Esophagus muscularis mucosa (tissue), 4 donors: ENCODE results near the gene LSMEM2. TPM values are rescaled to one million over a fixed set of nuclear protein-coding genes. Genes with fewer than 3 reads are reported as not detected.
"Not testable (repeated sequence)": the region's sequence is repeated elsewhere in the genome, so short reads cannot be mapped to it uniquely, and the experiment has no call there.

ENCODE experiments used
- DNase-seq: peaks from one replicate; pipeline ENCODE4 v3.0.0-alpha.2; 2017; ENCODE audit errors: extremely low spot score
- H3K27ac ChIP-seq, 4 donors: fragments of 200-600 bp; sonication (generic); replicated peaks in 1 of 4; 1 replicate in 3 of 4; 2 replicates in 1 of 4; pipeline ENCODE4 v1.5.1; 2016 to 2019; ENCODE audit warnings: mild to moderate bottlenecking in 1 of 4
- H3K27me3 ChIP-seq, 4 donors: fragments of 200-600 bp; sonication (generic); one replicate each; pipeline versions ENCODE4 v1.5.1 to v1.6.0; 2016 to 2019
- H3K36me3 ChIP-seq, 4 donors: fragments of 200-600 bp; sonication (generic); one replicate each; pipeline ENCODE4 v1.5.1; 2016 to 2019
- H3K4me1 ChIP-seq, 4 donors: fragments of 200-600 bp; sonication (generic); one replicate each; pipeline ENCODE4 v1.5.1; 2016 to 2019
- H3K4me3 ChIP-seq, 4 donors: fragments of 200-600 bp; sonication (generic); 1 replicate in 2 of 4; 2 replicates in 2 of 4; pipeline ENCODE4 v1.5.1; 2016 to 2019; ENCODE audit warnings: mild to moderate bottlenecking in 4 of 4, moderate library complexity in 1 of 4
- H3K9me3 ChIP-seq, 4 donors: fragments of 200-600 bp; sonication (generic); 1 replicate in 3 of 4; 2 replicates in 1 of 4; pipeline ENCODE4 v1.5.1; 2016 to 2019
- EP300 ChIP-seq: sonication (generic); formaldehyde crosslinking; IDR thresholded peaks from one replicate; pipeline ENCODE4 v1.6.1; 2017; ENCODE audit warnings: antibody characterized with exemption
- POLR2A ChIP-seq: fragments of 450-650 bp; IDR thresholded peaks from one replicate; pipeline ENCODE4 v1.6.1; 2017; ENCODE audit warnings: antibody characterized with exemption, moderate library complexity, mild to moderate bottlenecking, low read depth
- POLR2AphosphoS5 ChIP-seq, 2 donors: sonication (generic); formaldehyde crosslinking; IDR thresholded peaks; one replicate each; pipeline ENCODE4 v1.6.1; 2017; ENCODE audit warnings: antibody characterized with exemption in 2 of 2
- WGBS: methylation state at CpG from one replicate; pipeline ENCODE4 v1.1.5; 2018; 5-methylcytosine and 5-hydroxymethylcytosine counted together
- intact Hi-C: fragments of 100-400 bp; cut with DNase I; formaldehyde crosslinking; loops from one replicate; pipeline ENCODE4 v1.15.1; 2023
- total RNA-seq, 4 donors: library from RNA; depleted of rRNA; stranded (reverse); fragments of >200 nt; gene quantifications; one replicate each; pipeline versions ENCODE4 v1.1.0 to v1.2.1, GENCODE V29; 2016
- TF ChIP-seq, protein P1 (sequence below), 3 experiments: fragments of 200-600 bp in 2 of 3; fragments of 450-650 bp in 1 of 3; sonication (generic) in 2 of 3; IDR thresholded peaks; one replicate each; pipeline ENCODE4 v1.5.1; 2017 to 2019; ENCODE audit warnings: antibody characterized with exemption in 3 of 3, mild to moderate bottlenecking in 2 of 3, moderate library complexity in 1 of 3

The LSMEM2 gene
- total RNA-seq, 4 donors from 2014 or later = not detected

GRCh38 chr3:50241163-50241562 is 37.7 kb upstream of the LSMEM2 start:
- Histone ChIP-seq H3K27ac (peak overlapping the region; percentile 88 to 92 (median 90)), H3K4me1 (peaks cover 87 to 96% (median 94%) of the 10 kb centered on the region in 4 donors)

DNA sequence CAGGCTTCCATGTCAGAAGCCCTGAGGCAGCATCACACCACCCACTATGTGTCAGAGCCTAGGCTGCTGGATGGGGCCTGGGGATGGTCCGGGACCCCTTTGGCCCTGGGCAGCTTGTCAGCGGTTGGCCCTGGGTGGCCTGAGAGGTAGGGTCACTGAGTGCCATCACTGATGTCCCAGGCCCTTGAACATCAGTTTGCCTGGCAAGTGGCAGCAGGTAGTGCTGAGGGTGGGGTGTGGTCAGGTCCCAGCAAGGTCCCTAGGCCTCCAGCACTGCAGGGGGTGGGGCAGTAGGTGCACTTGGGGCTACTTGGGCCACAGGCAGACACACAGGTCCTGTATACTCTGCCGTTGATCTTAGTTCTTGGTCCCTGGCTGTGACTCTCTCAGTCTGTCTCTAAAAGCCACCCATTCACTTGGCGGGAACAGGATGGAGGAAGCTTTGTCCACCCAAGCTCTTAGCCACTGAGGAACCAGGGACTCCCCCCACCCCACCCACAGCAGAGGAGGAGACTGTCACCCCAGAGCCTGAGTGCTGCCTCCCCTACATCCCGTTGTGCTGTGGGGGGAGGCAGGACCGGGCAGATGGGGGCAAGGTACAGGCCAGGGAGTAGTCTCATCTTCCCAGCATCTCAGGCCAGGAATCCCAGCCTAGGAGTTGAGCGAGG is 37.0 kb upstream of the LSMEM2 start:
- intact Hi-C loops = no loop called here
- Histone ChIP-seq H3K4me3 (no peak overlapping the region), H3K27me3 (no peaks in the 10 kb centered on the region), H3K4me1 (peaks cover 93 to 100% (median 99%) of the 10 kb centered on the region in 4 donors), H3K36me3 (peaks cover 0 to 16% (median 7%) of the 10 kb centered on the region in 4 donors), H3K9me3 (no peaks in the 10 kb centered on the region), H3K27ac (peak overlapping the region; percentile 88 to 92 (median 90))
- DNase-seq = no peak
- WGBS = 82% methylated on average over 2 of the region's 7 CpGs
- TF ChIP-seq POLR2AphosphoS5 (IDR thresholded peaks at IDR 0.05) = no peak
- no peak for TF ChIP-seq EP300
- TF ChIP-seq, protein P1, sequence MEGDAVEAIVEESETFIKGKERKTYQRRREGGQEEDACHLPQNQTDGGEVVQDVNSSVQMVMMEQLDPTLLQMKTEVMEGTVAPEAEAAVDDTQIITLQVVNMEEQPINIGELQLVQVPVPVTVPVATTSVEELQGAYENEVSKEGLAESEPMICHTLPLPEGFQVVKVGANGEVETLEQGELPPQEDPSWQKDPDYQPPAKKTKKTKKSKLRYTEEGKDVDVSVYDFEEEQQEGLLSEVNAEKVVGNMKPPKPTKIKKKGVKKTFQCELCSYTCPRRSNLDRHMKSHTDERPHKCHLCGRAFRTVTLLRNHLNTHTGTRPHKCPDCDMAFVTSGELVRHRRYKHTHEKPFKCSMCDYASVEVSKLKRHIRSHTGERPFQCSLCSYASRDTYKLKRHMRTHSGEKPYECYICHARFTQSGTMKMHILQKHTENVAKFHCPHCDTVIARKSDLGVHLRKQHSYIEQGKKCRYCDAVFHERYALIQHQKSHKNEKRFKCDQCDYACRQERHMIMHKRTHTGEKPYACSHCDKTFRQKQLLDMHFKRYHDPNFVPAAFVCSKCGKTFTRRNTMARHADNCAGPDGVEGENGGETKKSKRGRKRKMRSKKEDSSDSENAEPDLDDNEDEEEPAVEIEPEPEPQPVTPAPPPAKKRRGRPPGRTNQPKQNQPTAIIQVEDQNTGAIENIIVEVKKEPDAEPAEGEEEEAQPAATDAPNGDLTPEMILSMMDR (IDR thresholded peaks at IDR 0.05) = no peak
- TF ChIP-seq POLR2A = no peak

More at GRCh38 chr3:50241163-50241562, 37.7 kb upstream of the LSMEM2 start:
- no peak for DNase-seq
- intact Hi-C loops = no loop called here
- TF ChIP-seq, protein P1 (IDR thresholded peaks at IDR 0.05) = no peak
- TF ChIP-seq POLR2AphosphoS5 (IDR thresholded peaks at IDR 0.05) (no peak), EP300 (no peak), POLR2A (no peak)
- Histone ChIP-seq H3K4me3 (no peak overlapping the region), H3K27me3 (no peaks in the 10 kb centered on the region), H3K36me3 (peaks cover 0 to 16% (median 7%) of the 10 kb centered on the region in 4 donors), H3K9me3 (no peaks in the 10 kb centered on the region)
- 55% methylated on average over 4 of the region's 4 CpGs for WGBS

- peaks cover 0 to 16% (median 7%) of the 10 kb centered on the region in 4 donors for H3K36me3 ChIP-seq
Measured at GRCh38 chr3:50242381-50242770, 36.5 kb upstream of the LSMEM2 start.

DNA sequence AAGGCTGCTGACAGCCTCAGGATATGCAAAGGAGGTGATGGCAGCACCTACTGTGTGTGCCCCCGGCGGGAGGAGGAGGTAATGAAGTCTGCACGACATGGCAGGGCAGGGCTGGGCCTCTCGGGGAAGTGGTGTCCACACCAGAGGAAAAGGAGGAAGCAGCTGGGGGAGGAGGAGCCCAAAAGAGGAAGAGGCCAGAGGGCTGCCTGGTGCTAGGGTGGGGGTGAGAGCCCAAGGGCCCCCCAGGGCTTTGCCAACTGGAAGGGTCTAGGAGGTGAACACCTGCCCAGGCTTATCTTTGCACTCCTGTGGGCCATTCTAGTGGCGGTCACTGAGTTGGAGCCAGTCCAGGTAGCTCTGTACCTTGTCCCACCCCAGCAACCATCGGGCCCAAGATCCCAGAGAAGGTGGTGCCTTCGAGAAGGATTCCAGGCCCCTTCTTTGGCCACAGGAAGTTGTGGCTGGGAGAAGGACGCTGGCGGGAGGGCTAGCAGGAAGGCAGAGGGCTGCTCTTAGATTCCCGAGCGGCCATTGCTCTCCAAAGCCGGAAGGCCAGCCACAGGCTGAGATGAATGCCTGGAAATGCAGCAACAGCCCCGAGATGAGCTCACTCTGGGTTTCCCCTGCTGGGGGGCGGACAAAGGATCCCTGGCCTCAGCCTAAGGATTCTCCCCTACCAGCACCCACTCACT is 35.9 kb upstream of the LSMEM2 start:
- Histone ChIP-seq H3K4me1 (peaks cover 99 to 100% (median 100%) of the 10 kb centered on the region in 4 donors), H3K27me3 (no peaks in the 10 kb centered on the region), H3K9me3 (no peaks in the 10 kb centered on the region), H3K27ac (peak overlapping the region; percentile 88 to 92 (median 90)), H3K36me3 (peaks cover 0 to 16% (median 7%) of the 10 kb centered on the region in 4 donors), H3K4me3 (peak overlapping the region in 3 of 4 donors; percentile 0 to 25 (median 10))
- intact Hi-C loops = no loop called here
- 24% methylated on average over 4 of the region's 14 CpGs for whole genome bisulfite sequencing
- peak; percentile 93 for DNase-seq
- TF ChIP-seq EP300 (no peak), POLR2AphosphoS5 (IDR thresholded peaks at IDR 0.05) (peak; percentile 28 to 40)

More at GRCh38 chr3:50242381-50242770, 36.5 kb upstream of the LSMEM2 start:
- Histone ChIP-seq H3K4me1 (peaks cover 94 to 100% (median 100%) of the 10 kb centered on the region in 4 donors), H3K9me3 (no peaks in the 10 kb centered on the region), H3K27ac (peak overlapping the region; percentile 88 to 92 (median 90)), H3K4me3 (peak overlapping the region in 3 of 4 donors; percentile 0 to 15 (median 10)), H3K27me3 (no peaks in the 10 kb centered on the region)
- TF ChIP-seq POLR2AphosphoS5 (IDR thresholded peaks at IDR 0.05) (no peak), EP300 (no peak), POLR2A (no peak)
- intact Hi-C loops = no loop called here
- 32% methylated on average over 2 of the region's 3 CpGs for WGBS
- no peak for DNase-seq

- Histone ChIP-seq H3K36me3 (peaks cover 0 to 16% (median 7%) of the 10 kb centered on the region in 4 donors), H3K27me3 (no peaks in the 10 kb centered on the region), H3K27ac (peak overlapping the region; percentile 88 to 92 (median 90)), H3K4me1 (peaks cover 100% of the 10 kb centered on the region in 4 donors), H3K9me3 (no peaks in the 10 kb centered on the region), H3K4me3 (peak overlapping the region in 3 of 4 donors; percentile 0 to 25 (median 10))
- DNase-seq = no peak
- TF ChIP-seq, protein P1 (IDR thresholded peaks at IDR 0.05) = no peak
- TF ChIP-seq EP300 (no peak), POLR2AphosphoS5 (IDR thresholded peaks at IDR 0.05) (no peak), POLR2A (no peak)
- intact Hi-C loops = no loop called here
- 74% methylated on average over 4 of the region's 4 CpGs for WGBS
Measured at GRCh38 chr3:50243543-50243895, 35.4 kb upstream of the LSMEM2 start.

- H3K9me3 ChIP-seq, H3K27me3 ChIP-seq, intact Hi-C loops, H3K4me3 ChIP-seq, DNase-seq: not testable (repeated sequence)
- 64% methylated on average over 6 of the region's 6 CpGs for WGBS
- Histone ChIP-seq H3K36me3 (peaks cover 0 to 16% (median 3%) of the 10 kb centered on the region in 4 donors), H3K4me1 (peaks cover 100% of the 10 kb centered on the region in 4 donors), H3K27ac (peak overlapping the region; percentile 86 to 92 (median 90))
Measured at GRCh38 chr3:50244813-50245212, 34.1 kb upstream of the LSMEM2 start.
